Pulmonary artery endothelial cell (primary cell): Measurements from ENCODE around the gene STAP2. TPM values are rescaled to one million over a fixed set of nuclear protein-coding genes. Genes with fewer than 3 reads are reported as not detected.
"Not testable (repeated sequence)": the region's sequence is repeated elsewhere in the genome, so short reads cannot be mapped to it uniquely, and the experiment has no call there.

Experiments used
- DNase-seq: peaks from one replicate; pipeline ENCODE4 v3.0.0-alpha.2; 2011; ENCODE audit warnings: low read depth, low spot score
- total RNA-seq: library from RNA; depleted of rRNA; stranded (reverse); fragments of >200 nt; gene quantifications from 2 replicates; pipeline ENCODE4 v1.2.3, GENCODE V29; 2014

Gene STAP2
- total RNA-seq, 1 donor from 2014 or later, result 10.3 TPM

DNA sequence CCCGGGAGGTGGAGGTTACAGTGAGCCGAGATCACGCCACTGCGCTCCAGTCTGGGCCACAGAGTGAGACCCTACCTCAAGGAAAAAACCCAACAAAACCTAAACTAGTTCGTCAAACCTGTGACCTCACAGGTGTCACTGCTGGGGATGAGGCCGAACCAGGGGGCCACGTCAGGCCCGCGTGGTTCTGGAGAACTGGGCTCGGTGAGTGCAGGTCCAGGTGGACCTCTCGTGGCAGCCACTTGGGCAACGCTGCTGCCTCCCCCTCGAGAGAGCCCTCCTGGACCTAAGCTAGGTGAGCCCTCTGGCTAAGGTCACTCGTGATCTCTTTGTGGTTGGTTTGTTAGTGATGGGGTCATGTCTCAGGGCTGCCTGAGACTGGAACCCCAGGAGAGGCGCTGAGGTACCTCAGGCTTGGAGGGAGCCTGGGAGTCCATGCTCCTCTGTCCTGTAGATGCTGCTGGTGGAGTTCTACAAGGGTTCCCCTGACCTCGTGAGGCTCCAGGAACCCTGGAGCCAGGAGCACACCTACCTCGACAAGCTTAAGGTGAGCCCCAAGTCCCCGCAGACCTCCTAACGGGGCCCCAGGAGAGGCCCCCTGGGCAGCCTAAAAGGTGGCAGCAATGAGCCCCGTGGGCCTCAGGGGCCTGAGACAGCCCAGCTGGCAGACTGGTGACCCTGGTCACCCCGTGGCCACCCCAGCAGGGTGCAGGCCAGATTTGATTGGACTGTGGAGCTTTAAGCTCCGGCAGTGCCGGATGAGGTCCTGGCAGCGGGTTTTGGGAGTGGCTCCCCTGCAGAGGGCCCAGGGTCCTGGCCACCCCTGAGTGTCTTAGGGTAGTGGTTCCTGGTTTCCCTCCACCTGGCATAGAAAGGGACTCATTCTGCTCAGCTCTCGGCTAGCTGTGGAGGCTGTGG lies 20.3 kb upstream of the STAP2 start:
- no peak for DNase-seq

DNA sequence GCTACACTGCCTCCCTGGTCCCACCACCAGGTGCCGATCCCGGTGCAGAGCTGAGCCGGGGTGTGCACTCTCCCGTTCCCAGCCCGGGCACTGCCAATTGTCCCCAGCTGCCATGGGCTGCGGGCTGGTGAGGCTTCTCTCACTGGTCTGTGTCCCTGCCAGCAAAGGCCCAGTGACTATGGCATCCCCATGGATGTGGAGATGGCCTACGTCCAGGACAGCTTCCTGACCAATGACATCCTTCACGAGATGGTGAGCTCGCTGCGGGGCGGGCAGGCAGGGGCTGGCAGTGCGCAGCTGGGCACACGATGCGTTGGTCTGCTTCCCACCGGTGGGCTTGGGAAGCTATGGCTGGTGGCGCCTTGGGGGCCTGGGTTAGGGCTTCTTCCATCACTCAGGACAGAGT lies 19.3 kb upstream of the STAP2 start:
- no peak for DNase-seq

DNA sequence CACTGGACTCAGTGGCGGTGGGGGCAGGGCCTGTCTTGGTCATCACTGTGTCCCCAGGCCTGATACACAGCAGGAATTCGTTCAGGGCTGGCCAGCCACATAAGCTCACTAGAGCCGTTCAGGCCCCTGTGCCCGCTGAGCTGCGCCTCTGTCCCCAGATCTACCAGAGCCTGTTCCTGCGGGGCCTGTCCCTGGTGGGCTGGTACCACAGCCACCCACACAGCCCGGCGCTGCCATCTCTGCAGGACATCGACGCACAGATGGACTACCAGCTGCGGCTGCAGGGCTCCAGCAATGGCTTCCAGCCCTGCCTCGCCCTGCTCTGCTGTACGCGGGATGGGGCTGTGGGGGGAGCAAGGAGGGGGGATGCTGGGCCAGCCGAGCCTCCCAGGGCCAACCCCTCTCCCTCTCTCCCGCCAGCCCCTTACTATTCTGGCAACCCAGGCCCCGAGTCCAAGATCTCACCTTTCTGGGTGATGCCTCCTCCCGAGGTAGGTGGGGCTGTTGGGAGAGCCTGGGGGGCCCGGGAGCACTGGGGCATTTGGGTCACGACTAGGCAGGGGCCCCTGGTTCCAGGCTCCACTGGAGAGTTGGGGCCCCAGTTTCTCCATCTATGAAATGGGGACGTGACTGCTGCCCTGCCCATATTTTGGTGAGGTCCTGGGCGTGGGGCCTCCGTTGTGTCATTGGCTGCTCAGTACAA lies 18.6 kb upstream of the STAP2 start:
- no peak for DNase-seq

DNA sequence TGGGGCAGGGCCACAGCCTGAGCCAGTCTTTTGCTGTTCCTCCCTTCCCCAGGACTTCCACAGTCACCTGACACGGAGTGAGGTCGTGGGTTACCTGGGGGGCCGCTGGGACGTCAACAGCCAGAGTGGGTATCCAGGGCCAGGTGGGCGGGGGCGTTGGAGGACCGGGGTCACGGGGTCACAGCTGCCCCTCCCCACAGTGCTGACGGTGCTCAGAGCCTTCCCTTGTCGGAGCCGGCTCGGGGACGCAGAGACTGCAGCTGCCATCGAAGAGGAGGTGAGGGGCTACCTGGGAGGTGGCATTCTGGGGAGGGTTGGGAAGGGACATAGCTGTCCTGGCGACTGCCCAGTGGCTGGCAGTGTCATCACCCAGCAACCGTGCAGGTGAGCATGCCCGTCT lies 16.3 kb upstream of the STAP2 start:
- DNase-seq, result no peak

DNA sequence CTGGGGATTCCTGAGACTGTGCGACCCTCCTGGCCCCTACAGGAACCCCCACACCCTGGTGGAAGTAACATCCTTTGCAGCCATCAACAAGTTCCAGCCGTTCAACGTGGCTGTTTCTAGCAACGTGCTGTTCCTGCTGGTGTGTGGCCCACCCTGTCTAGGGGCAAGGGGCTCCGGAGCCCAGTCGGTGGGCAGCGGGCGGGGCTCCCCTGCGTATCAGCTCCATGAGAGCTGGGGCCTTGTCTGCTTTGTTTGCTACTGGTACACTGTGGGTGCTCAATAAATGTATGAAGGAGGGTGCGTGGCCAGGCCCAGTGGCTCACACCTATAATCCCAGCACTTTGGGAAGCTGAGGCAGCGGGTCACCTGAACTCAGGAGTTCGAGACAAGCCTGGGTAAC lies 15.7 kb upstream of the STAP2 start:
- DNase-seq, result no peak

DNA sequence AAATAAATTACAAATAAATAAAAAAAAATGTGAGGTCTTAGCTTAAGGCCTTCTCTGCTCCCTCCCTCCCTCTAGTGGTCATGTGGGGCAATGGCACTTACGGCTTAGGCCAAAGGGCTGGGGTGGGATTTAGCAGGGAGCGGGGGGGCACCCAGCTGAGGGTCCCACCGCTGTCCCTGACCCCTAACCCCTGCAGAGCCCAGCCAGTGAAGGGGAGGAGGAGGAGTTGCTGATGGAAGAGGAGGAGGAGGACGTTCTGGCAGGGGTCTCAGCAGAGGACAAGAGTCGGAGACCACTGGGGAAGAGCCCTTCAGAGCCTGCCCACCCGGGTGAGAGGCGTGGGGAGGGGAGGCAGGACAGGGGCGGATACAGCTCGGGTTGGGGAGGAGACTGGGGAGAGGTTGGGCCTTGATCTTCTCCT lies 14.1 kb upstream of the STAP2 start:
- no peak for DNase-seq

DNA sequence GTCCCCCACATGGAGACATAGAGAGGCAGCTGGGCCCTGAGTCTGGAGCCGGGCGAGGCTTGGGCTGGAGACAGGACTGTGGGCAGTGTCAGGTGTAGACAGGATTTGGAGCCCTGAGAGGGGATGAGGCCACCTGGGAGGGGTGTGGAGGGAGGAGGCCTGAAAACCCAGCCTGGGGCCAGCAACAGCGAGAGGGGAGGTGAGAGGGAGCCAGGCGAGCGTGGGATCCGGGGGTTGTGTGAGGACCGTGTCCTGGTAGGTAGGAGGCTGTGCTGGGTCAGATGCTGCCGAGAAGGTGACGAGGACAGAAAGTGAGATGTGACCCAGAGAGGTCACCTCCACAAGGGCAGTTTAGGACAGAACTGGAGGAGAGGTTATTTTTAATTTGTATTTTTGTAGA lies 12.1 kb upstream of the STAP2 start:
- DNase-seq, result no peak

DNA sequence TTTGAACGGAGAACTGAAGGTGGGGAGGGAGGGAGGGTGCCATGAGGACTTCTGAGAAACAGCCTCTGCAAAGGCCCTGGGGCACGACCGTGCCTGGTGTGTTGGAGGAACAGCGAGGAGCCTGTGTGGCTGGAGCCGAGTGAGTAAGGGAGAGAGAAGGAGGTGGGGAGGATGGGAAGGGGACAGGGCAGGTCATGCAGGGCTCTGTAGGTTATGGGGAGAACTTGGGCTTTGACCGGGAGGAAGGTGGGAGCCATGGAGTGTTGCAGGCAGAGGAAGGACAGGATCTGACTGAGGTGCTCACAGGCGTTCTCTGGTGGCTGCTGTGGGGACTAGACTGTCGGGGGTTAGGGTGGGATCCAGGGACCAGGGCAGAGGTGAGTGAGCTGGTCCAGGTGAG lies 11.5 kb upstream of the STAP2 start:
- DNase-seq, result no peak

DNA sequence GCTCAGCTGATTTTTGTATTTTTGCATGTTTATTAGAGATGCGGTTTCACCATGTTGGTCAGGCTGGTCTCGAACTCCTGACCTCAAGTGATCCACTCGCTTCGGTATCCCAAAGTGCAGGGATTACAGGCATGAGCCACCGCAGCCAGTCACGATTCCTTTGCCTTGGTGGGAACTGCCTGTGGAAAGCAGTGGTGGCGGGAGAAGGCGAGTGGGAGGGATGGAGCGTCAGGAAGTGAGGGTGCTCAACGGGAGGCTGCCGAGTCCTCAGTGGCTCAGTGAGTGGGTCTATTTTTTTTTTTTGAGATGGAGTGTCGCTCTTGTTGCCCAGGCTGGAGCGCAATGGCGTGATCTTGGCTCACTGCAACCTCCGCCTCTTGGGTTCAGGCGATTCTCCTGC lies 10.6 kb upstream of the STAP2 start:
- DNase-seq, result not testable (repeated sequence)

DNA sequence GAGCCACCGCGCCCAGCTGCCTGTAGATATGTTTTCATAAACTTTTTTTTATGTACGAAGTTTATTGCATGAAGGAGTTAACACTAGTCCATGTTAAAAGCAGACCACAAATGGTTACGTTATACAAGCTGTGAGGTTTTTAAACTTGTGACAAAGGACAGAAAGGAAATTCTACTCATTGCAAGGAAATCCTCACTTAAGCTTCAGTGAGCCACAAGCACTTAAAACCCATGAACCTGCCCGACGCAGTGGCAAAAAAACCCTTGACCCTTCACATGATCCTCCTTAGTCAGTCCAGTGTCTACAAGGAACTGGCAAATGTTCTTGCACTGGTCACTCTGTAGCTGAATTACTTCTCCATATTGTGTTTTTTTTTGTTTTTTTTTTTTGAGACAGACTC lies 8.9 kb upstream of the STAP2 start:
- no peak for DNase-seq

DNA sequence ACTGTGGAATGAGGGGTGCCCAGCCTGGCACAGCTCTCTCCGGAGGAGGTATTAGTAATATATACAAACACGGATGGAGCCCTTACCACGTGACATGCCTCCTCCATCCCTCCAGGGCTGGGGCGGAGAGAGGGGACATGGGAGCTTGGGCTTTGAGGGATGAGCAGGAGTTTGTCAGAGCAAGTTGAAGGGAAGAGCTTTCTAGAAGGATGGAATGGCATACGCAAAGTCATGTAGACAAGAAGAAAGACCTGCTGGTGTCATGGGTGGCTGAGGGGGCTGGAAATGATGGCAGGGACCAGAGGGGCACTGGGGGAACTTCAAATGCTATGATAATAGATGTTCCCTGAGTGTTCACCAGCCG lies 7.4 kb upstream of the STAP2 start:
- DNase-seq, result no peak

DNA sequence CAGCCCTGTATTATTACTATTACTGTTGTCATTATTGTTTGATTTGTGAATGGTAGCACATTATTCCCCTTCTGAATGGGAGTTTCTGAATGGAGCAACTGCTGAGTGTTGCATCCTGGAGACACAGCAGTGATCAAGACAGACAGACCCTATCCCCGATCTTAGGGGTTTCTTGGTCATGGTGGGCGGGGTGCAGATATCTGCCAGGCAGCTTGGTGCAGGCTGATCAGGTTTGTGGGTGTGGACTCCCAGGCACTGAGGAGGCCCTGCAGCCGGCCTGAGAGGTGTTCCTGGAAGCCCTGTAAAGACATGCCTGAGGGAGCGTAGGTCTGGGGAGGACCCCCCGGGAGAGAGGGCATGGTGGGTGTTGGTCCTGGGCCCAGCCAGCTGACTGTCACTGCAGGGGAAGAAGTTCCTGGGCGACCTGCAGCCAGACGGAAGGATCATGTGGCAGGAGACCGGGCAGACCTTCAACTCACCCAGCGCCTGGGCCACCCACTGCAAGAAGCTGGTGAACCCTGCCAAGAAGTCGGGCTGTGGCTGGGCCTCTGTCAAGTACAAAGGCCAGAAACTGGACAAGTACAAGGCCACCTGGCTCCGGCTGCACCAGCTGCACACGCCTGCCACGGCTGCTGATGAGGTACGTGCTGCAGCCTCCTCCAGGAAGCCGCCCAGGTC lies 6.9 kb upstream of the STAP2 start:
- DNase-seq, result no peak

DNA sequence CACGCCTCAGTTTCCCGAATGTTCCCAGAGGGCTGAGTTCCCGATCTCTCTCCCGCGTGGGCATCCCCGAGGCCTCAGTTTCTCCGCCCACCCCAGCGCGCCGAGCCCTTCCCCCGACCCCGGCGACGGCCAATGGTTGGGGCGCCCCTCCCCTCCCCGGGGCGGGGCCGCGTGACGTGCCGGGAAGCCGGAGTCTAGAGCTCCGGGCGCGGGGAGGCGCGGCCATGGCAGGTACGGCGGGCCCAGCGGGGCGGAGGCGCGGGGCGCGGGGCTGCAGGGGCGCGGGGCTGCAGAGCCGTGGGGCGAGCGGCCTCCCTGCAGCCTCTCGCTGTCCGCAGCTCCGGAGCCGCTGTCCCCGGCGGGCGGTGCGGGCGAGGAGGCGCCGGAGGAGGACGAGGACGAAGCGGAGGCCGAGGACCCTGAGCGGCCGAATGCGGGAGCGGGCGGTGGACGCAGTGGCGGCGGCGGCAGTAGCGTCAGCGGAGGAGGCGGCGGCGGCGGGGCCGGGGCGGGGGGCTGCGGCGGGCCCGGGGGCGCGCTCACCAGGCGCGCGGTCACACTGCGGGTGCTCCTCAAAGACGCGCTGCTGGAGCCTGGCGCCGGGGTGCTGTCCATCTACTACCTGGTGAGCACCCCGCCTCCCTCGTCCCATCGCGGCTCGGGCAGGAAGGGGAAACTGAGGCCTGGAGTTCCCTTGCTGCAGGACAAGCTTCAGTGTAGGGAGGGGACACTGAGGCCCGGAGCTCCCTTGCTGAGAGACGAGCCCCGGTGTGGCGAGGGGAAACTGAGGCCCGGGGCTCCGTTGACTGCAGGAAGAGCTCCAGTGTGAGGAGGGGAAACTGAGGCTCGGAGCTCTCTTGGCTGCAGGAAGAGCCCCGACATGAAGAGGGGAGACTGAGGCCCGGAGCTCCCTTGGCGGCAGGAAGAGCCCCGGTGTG lies 5.0 kb upstream of the STAP2 start, which contains the start of gene MPND:
Gene MPND, plus strand, starts transcription at position 193 of the 938 bp plus-strand sequence. Its CDS starts 32 bp downstream, at position 225.
- peak; percentile 30 for DNase-seq

DNA sequence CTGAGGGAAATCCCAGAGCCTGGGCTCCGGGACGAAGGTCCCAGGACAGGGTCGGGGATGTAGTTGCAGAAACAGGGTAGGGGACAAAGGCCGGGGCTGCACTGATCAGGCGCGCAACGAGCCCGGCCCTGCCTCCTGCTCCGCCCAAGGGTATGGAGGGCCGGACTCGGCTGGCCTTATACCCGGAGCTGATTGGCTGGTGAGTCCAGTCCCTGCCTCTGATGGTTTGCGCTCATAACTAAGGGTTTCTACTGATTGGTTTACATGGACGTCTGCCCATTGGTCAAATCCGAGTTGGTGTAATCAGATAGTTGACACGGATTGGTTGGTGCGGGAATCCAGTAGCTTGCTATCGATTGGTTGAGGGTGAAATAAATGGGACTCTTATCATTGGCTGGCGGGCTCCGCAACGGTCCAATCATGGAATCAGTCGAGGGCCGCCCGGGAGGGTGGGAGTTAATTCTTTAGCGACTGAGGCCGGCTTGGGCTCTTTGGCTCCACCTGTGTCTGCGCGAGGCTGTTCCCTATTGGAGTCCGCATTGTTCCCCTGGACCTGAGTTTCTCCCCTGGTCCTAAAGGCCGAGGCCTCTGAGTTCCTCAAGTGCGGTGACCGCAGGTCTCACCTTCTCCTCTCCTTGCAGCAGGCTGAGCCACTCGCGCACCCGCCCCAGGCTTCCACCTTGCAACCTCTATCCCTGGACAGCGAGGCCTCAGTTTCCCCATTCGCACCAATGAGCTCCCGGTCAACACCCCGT lies 4.2 kb upstream of the STAP2 start:
- peak; percentile 100 for DNase-seq

DNA sequence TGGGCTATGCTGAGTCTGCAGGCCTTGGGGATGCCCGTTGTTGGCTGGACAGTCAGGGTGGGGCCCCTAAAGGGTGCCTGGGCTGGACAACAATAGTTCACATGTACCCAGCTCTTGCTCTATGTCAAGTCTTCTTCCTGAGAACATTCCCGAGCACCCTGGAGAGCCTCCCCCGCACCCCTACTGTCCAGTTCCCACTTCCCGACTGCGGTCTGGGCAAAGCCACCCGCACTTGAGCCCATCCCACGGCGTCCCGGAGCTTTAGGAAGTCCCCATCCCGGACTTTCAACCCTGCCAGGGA lies 3.6 kb upstream of the STAP2 start:
- no peak for DNase-seq

DNA sequence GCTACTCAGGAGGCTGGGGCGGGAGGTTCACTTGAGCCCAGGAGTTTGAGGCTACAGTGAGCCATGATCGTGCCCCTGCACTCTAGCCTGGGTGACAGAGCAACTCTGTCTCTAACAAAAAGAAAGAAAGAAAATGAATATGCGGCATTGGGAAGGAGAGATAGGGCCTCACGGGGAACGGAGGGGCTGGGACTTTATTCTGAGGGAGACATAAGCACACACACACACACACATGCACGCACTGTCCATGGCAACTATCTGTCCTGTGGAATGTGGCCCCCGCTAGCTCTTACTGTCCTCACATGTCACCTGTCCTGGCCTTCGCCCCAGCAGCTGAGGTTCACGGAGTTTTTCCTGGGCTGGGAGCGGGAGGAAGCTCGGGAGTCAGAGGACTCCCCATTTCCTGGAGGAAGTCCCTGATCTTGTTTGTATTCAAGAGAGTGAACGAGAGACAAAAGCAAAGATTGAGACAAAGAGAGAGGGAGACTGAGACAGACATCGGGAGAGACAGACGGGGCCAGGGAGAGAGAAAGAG lies 654 bp downstream of the STAP2 start:
- DNase-seq, result no peak

DNA sequence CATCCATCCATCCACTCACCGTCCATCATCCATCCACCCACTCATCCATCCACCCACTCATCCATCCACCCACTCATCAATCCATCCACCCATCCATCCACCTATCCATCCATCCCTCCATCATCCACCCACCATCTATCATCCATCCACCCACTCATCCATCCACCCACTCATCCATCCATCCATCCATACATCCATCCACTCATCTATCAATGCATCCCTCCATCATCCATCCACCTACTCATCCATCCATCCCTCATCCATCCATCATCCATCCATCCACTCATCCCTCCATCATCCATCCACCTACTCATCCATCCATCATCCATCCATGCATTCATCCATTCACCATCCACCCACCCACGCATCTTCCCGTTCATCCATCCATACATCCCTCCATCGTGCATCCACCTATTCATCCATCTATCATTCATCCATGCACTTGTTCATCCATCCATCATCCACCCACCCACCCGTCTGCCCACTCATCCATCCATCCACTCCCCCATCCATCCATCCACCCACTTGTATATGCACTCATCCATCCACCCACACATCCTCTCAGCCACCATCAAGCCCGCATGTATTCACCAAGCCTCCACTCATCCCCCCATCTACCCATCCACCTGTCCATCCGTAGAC lies 3.6 kb downstream of the STAP2 start:
- DNase-seq, result no peak

DNA sequence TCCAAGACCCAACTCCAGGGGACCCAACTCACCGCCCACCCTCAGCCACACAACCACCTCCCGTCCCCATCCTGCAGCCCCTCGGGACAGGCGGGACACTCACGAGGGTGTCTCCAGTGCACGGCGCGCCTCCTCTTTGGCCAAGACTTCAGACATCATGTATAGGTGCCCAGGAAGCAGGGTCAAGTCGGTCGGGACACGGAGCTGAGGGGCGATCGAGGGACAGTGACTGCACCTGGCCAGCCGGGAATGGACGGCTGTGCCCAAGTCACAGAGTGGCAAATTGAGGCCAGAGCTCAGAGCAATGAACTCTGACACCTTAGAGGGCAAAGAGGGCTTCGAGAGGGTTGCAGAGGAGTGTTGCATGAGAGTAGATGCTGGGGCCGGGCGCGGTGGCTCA lies 8.8 kb downstream of the STAP2 start:
- DNase-seq, result no peak

DNA sequence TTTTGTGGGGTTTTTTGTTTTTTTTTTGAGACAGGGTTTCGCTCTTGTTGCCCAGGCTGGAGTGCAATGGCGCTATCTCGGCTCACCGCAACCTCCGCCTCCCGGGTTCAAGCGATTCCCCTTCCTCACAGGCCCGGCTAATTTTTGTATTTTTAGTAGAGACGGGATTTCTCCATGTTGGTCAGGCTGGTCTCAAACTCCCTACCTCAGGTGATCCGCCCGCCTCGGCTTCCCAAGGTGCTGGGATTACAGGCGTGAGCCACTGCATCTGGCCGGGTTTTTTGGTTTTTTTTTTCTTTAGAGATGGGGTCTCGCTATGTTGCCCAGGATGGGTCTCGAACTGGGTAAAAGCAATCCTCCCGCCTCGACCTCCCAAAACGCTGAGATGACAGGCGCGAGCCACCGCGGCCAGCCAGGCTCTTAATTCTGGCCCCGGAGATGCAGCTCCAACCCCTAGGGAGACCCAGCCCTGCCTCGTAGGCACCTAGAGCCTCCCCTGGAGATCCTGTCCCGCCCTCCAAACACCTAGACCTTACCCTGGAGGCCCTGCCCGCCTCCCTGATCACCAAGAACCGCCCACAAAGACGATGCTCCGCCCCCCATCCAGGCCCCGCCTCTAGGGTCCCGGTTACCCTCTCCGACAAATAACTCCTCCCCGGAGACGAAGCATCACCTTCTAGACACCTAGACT lies 9.5 kb downstream of the STAP2 start:
- not testable (repeated sequence) for DNase-seq
